Middle frontal gyrus (tissue), 1 donor: Measurements from ENCODE around the gene GPER1.

Experiments
- DNase-seq: peaks from one replicate; pipeline ENCODE4 v3.0.0-alpha.2; 2015; ENCODE audit warnings: low spot score; ENCODE audit errors: extremely low spot score

GPER1 gene

GRCh38 chr7:1053816-1054370 is 34.0 kb upstream of the GPER1 start:
- no peak for DNase-seq

DNA sequence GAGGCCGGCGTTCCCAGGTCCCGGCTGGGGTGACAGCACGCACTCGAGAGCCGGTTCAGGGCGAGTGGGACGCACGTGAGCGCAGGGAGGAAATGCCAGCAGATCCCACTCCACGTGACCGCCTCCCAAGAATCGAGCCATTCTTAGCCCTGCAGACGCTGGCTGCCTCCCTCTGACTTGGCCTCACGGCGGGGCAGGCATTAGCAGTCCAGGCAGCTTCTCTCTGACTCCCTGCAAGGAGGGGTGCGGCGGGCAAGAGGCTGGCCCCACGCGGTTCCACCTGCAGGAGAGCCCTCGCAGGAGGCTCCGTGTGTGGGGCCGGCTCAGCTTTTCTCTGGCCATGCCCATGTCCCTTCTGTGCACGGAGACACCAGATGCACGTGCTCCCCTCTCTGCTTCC is 33.5 kb upstream of the GPER1 start:
- peak; percentile 52 for DNase-seq

- DNase-seq, result no peak
These were observed 33.0 kb upstream of the GPER1 start for GRCh38 chr7:1054861-1055450.

DNA sequence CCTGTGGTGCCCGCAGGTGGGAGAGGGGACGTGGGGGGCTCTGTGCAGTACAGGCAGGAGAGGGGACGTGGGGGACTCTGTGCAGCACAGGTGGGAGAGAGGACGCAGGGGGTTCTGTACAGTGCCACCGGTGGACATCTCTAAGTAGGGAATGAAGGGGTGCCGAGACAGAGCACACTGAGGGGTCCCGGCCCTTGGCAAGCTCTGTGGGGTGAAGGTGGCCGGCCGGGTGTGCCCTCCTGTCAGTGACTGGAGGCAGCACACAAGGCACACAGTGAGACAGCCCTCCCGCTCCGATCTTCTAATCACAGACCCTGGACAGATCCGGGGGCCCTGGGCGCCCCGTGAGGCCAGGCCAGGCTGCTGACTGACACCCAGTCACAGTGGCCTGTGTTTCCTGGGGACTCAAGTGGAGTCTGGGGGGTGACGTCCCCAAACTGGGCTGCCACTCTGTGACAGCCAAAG is 32.4 kb upstream of the GPER1 start:
- DNase-seq, result no peak

- DNase-seq, result no peak
These were observed 31.7 kb upstream of the GPER1 start for GRCh38 chr7:1055956-1056784.

DNA sequence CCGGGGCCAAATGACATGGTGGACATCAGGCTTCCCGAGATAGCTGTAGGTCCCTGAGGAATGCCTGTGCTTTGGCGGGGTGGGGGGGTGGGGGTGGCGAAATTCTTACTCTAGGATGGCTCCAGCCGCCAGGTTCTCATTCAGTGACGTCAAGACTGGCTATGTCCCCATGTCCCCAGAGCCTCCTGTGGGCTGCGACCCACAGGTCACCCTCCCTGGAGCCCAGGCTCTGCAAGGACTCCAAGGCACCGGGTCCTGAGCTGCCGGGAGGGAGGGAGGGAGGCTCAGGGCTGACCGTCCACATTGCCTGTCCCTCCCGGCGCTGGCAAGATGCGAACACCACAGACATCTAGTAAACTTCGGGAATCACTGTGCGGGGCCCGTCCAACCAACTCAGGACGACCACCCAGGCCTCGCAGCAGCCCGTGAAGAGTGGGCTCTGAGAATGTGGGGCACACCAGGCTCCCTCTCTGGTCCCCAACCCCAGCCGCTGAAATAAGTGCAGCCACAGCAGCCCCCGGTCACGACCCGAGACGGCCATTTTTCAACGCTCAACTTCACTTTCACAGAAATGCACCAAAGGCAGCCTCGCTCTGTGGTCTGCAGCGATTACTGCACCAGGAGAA is 31.0 kb upstream of the GPER1 start:
- DNase-seq, result no peak

DNA sequence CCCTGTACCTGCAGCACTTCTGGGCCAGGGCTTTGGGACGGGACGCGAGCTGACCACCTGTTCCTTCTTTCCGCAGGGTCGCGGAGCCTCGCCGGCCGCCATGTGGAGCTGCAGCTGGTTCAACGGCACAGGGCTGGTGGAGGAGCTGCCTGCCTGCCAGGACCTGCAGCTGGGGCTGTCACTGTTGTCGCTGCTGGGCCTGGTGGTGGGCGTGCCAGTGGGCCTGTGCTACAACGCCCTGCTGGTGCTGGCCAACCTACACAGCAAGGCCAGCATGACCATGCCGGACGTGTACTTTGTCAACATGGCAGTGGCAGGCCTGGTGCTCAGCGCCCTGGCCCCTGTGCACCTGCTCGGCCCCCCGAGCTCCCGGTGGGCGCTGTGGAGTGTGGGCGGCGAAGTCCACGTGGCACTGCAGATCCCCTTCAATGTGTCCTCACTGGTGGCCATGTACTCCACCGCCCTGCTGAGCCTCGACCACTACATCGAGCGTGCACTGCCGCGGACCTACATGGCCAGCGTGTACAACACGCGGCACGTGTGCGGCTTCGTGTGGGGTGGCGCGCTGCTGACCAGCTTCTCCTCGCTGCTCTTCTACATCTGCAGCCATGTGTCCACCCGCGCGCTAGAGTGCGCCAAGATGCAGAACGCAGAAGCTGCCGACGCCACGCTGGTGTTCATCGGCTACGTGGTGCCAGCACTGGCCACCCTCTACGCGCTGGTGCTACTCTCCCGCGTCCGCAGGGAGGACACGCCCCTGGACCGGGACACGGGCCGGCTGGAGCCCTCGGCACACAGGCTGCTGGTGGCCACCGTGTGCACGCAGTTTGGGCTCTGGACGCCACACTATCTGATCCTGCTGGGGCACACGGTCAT is 30.3 kb upstream of the GPER1 start:
- no peak for DNase-seq

- no peak for DNase-seq
These were observed 29.6 kb upstream of the GPER1 start for GRCh38 chr7:1058311-1058710.

DNA sequence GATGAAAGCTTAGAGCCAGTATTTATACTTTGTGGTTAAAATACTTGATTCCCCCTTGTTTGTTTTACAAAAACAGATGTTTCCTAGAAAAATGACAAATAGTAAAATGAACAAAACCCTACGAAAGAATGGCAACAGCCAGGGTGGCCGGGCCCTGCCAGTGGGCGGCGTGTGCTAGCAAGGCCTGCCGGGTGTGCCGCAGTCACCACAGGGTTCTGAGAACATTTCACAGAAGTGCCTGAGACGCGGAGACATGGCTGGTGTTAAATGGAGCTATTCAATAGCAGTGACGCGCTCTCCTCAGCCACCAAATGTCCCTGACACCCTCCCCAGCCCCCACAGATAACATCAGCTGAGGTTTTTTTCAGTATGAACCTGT is 29.1 kb upstream of the GPER1 start:
- DNase-seq, result no peak

GRCh38 chr7:1059200-1060091 is 28.5 kb upstream of the GPER1 start:
- no peak for DNase-seq

DNA sequence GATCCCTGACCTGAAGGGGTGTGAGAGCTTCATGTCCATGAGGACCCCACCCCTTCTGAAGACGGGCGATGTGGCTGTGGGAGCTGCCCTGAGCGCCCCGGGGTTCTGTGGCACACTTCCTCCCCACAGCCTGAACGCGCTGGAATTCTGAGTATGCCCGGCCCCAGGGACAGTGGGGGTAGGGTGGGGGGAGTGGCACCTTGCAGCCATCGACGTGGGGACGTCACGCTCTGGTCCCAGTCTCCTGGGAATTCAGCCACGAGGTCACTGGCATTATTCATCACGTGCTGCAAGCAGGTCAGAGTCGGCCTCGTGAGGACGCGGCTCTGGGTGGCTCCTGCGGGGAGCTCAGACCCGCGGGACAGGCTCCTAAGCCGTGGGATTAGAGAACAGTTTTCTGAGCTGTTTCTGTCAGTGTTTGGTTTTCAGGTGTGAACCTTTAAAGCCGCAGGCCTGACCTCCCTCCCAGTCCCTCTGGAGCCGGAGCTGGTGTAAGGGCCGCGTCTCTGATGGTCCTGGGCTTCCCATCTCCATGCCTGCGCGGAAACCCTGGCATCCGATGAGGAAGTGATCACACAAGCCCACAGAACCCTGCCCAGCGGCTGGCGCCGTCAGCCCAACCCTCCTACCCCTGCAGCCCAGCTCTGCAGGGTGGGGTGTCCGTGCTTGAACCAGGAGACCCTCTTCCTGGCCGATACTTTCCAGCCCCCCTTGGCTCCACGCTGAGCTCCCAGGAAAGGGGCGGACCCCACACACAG is 27.4 kb upstream of the GPER1 start:
- DNase-seq, result no peak

- DNase-seq, result no peak
These were observed 26.7 kb upstream of the GPER1 start for GRCh38 chr7:1061180-1061579.

DNA sequence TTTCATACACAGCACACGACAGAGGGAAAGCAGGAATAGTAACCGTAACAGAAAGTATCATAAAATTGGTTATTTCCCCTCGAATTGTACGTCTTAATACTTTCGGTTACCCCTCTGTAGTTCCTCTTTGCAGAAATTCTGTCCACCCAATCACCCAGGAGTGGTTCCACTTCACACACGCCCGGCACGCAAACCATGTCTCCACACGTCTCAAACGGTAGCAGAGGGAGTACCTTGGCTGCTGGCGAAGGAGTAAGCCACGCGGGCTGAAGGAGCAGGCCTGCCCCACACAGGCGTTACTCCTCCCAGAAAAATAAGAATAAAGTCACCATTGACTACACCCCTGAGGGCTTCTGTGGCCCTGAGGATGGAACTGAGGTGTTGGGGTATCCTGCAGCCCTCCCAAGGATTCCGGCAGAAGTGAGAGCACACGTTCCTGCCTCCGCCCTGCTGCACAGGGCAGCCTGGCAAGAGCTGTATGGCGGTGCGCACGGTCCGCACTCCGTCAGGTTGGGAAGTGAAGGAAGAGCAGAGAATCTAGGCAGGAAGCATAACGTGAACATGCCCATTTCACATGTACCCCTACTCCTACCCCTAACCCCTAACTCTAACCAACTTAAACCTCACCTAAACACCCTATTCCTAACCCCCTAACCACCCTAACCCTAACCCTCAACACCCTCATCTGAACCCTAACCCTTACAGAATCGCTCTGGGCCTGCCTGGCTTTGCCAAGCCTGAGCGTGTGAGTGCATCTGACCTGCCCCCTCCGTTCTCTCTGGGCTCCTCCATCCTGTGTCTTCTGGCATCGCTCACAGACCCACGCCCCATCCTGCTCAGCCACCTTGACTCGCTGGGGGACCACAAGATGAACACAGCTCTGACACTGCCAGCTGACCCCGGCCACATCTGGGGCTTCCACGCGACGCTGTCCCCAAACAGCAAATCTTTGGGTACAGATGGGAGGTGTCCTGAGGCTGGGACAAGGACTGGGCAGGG is 25.3 kb upstream of the GPER1 start:
- DNase-seq, result no peak

- DNase-seq, result no peak
These were observed 24.6 kb upstream of the GPER1 start for GRCh38 chr7:1063361-1063760.

GRCh38 chr7:1064581-1064980 is 23.3 kb upstream of the GPER1 start:
- no peak for DNase-seq

DNA sequence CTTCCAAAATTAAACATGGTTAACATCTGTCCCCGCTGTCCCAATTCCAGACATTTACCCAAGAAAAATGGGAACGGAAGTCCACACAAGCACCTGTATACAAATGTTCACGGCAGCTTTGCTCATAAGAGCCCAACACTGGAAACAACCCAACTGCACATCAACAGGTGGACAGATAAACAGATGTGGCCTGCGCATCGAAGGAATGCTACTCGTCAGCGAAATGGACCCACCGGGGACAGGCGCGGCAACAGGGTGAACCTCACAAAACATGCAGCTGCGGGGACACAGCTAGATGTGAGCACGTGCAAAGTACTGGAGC is 22.7 kb upstream of the GPER1 start:
- no peak for DNase-seq

- peak; percentile 65 for DNase-seq
These were observed 22.2 kb upstream of the GPER1 start for GRCh38 chr7:1065585-1066241.

DNA sequence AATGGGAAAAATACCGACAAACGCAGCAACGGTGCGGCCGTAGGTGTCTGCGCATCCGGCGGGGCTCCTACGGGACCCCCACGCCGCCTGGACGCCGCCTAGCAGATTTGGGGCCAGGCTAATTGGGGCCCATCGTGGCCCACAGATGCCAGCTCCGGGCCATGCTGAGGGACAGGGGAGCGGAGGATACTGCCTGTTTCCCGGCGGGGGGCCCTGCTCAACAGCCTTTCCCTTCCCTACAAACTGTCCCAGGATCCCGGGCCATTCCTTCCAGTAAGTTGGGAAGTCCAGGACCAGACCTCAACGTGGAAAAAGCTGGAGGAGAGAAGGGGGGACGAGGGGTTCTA is 21.7 kb upstream of the GPER1 start:
- no peak for DNase-seq
